Right atrium auricular region (tissue), 2 donors: ENCODE measurements around the gene ZNF511. TPM values are rescaled to one million over a fixed set of nuclear protein-coding genes. Genes with fewer than 3 reads are reported as not detected.

Source experiments
- DNase-seq: peaks from one replicate; pipeline ENCODE4 v3.0.0-alpha.2; 2019; ENCODE audit warnings: low spot score
- H3K27ac ChIP-seq, 2 donors: fragments of 200-600 bp; sonication (generic); 1 replicate in 1 of 2; 2 replicates in 1 of 2; pipeline ENCODE4 v1.5.1; 2016 to 2019
- H3K27me3 ChIP-seq, 2 donors: fragments of 200-600 bp; sonication (generic); one replicate each; pipeline versions ENCODE4 v1.5.1 to v1.6.0; 2017 to 2019
- H3K36me3 ChIP-seq: fragments of 200-600 bp; sonication (generic); one replicate; pipeline ENCODE4 v1.5.1; 2016
- H3K4me1 ChIP-seq, 2 donors: fragments of 200-600 bp; sonication (generic); one replicate each; pipeline versions ENCODE4 v1.5.1 to v1.6.0; 2017 to 2019
- H3K4me3 ChIP-seq, 2 donors: fragments of 200-600 bp; sonication (generic); 1 replicate in 1 of 2; 2 replicates in 1 of 2; pipeline ENCODE4 v1.5.1; 2017 to 2019; ENCODE audit warnings: mild to moderate bottlenecking in 1 of 2, moderate library complexity in 1 of 2
- H3K9me3 ChIP-seq, 2 donors: fragments of 200-600 bp; sonication (generic); one replicate each; pipeline ENCODE4 v1.5.1; 2019
- CTCF ChIP-seq, 2 donors: fragments of 200-600 bp; sonication (generic); IDR thresholded peaks; one replicate each; pipeline ENCODE4 v1.5.1; 2019; ENCODE audit warnings: antibody characterized with exemption in 2 of 2
- total RNA-seq, 2 donors: library from RNA; depleted of rRNA; stranded (reverse); fragments of >200 nt; gene quantifications; one replicate each; pipeline ENCODE4 v1.1.0, GENCODE V29; 2016

Gene ZNF511
- total RNA-seq, 2 donors from 2014 or later = 28.1 to 31.9 TPM

GRCh38 chr10:133279326-133280226, 29.1 kb upstream of the ZNF511 start:
- no peak for TF ChIP-seq CTCF (IDR thresholded peaks at IDR 0.05)
- peaks cover 55% of the 10 kb centered on the region for H3K36me3 ChIP-seq
- peaks cover 0 to 22% of the 10 kb centered on the region in 2 donors for H3K4me1 ChIP-seq
- H3K9me3 ChIP-seq = no peaks in the 10 kb centered on the region
- H3K4me3 ChIP-seq = no peak overlapping the region
- no peak for DNase-seq
- peaks cover 5% of the 10 kb centered on the region in 2 donors for H3K27me3 ChIP-seq
- no peak overlapping the region for H3K27ac ChIP-seq

DNA sequence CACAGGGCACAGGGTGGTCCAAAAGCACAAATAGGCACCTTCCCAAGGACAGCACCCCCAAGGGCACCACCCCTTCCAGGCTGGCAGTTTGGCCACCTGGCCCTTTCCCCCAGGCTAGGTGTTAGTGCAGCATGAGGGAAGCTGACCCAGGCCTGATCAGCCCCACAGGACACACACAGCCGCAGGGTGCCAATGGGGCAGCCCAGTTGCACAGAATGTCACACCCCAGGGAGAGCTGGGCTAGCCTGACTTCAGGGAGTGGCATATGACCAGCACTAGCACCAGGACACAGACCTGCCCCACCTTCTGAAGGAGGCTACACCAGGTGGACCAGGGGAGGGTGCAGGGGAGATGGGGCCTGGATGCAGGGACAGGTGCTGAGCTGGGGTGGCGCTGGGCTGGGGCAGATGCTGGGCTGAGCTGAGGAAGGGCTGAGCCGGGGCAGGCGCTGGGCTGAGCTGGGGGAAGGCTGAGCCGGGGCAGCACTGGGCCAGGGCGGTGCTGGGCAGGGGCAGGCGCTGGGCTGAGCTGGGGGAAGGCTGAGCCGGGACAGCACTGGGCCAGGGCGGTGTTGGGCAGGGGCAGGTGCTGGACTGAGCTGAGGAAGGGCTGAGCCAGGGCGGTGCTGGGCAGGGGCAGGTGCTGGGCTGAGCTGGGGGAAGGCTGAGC, 28.2 kb upstream of the ZNF511 start:
- no peak for TF ChIP-seq CTCF (IDR thresholded peaks at IDR 0.05)

GRCh38 chr10:133281084-133281483, 27.6 kb upstream of the ZNF511 start:
- H3K4me1 ChIP-seq = peaks cover 0 to 22% of the 10 kb centered on the region in 2 donors
- peaks cover 4 to 5% of the 10 kb centered on the region in 2 donors for H3K27me3 ChIP-seq
- TF ChIP-seq CTCF (IDR thresholded peaks at IDR 0.05) = no peak
- H3K4me3 ChIP-seq = no peak overlapping the region
- no peak for DNase-seq
- no peaks in the 10 kb centered on the region for H3K9me3 ChIP-seq
- peaks cover 69% of the 10 kb centered on the region for H3K36me3 ChIP-seq
- no peak overlapping the region for H3K27ac ChIP-seq

More for the DNA sequence above, 28.2 kb upstream of the ZNF511 start:
- DNase-seq = no peak
- Histone ChIP-seq H3K9me3 (no peaks in the 10 kb centered on the region), H3K27ac (no peak overlapping the region), H3K4me1 (peaks cover 0 to 22% of the 10 kb centered on the region in 2 donors), H3K36me3 (peaks cover 65% of the 10 kb centered on the region), H3K4me3 (no peak overlapping the region), H3K27me3 (peaks cover 5% of the 10 kb centered on the region in 2 donors)

DNA sequence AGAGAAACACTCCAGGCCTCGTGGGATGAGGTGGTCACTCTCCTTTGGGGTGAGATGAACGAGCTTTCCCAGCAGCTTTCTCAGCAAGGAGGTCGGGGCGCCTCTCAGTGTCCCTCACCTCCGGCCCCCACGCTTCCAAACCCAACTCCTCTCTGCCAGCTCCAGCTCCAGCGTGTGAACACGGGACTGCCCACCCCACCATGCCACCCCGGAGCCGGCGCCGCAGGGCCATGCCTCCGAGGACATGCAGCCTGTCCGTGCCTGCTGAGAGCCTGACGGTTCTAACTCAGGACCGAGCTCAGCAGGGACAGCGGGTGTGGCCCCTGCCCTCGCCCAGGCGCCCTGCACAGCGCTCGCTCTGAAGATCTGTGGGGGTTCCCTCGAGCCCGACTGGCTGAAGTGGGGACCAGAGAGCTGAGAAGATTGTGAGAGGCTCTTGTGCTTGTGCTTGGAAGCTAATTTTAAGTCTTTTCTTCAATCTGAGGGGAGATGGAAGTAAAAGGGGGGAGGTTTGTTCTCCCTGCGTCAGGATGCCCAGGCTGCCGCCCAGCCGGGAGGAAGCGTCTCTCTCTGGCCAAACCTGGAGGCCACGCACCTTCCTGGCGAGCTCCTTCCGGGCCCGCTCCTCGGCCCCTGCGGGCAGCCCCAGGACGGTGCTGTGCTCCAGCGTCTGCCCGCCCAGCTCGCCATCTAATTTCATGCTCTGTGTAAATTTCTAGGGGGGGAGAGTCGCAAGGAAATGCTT, 26.9 kb upstream of the ZNF511 start:
- Histone ChIP-seq H3K4me3 (no peak overlapping the region), H3K36me3 (peaks cover 76% of the 10 kb centered on the region), H3K27ac (no peak overlapping the region), H3K27me3 (no peaks in the 10 kb centered on the region), H3K4me1 (peaks cover 0 to 15% of the 10 kb centered on the region in 2 donors), H3K9me3 (no peaks in the 10 kb centered on the region)
- no peak for DNase-seq
- no peak for TF ChIP-seq CTCF (IDR thresholded peaks at IDR 0.05)

- Histone ChIP-seq H3K27ac (no peak overlapping the region), H3K9me3 (no peaks in the 10 kb centered on the region), H3K4me3 (no peak overlapping the region), H3K27me3 (no peaks in the 10 kb centered on the region), H3K36me3 (peaks cover 85% of the 10 kb centered on the region), H3K4me1 (peaks cover 0 to 3% of the 10 kb centered on the region in 2 donors)
- no peak for TF ChIP-seq CTCF (IDR thresholded peaks at IDR 0.05)
- no peak for DNase-seq
Observed at GRCh38 chr10:133282846-133283390, 25.8 kb upstream of the ZNF511 start.
